ENCODE results near the gene PARD3B.

DNA sequence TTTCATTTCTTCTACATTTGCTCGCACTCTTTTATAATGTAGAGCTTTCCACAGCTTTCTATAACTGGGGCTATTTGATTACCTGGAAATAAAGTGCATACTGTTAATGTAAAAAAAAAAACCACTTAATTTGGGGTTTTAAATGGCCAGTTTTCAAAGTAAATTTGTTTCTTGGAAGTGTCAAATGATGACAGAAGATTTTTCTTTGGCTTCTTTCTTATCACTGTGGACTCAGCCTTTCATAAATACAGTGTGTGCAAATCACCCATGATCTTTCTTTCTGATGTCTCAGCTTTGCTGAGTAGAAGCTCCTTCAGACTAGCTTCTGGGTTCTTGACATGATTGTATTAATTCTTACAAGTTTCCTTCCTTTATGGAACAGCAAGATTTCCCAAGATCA, 525.6 kb downstream of the PARD3B start:
- TF ChIP-seq EP300 (IDR thresholded peaks at IDR 0.05; ENCODE audit: borderline replicate concordance in 1 of 2, low read depth in 2 of 2, low read length in 2 of 2) (no peak), POLR2A (IDR thresholded peaks at IDR 0.05; ENCODE audit: control extremely low read depth in 1 of 2, low read depth in 2 of 2, low read length in 2 of 2) (no peak), TBP (IDR thresholded peaks at IDR 0.05; ENCODE audit: low read depth, low read length) (no peak), RAD21 (IDR thresholded peaks at IDR 0.05 in 1 of 2, conservative IDR thresholded peaks at IDR 0.05 in 1 of 2; ENCODE audit: low read depth in 2 of 2, low read length in 2 of 2) (no peak), SRF (IDR thresholded peaks at IDR 0.05; ENCODE audit: low read depth, low read length) (no peak)
- TF ChIP-seq, protein P1, sequence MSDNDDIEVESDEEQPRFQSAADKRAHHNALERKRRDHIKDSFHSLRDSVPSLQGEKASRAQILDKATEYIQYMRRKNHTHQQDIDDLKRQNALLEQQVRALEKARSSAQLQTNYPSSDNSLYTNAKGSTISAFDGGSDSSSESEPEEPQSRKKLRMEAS (IDR thresholded peaks at IDR 0.05): no peak

Data from H1 (cell line).